Measurements from ENCODE around the gene MN1. TPM values are rescaled to one million over a fixed set of nuclear protein-coding genes. Genes with fewer than 3 reads are reported as not detected.

The MN1 gene
- total RNA-seq, 2 experiments from 2014 or later, result 0.12 TPM; not detected in 1

GRCh38 chr22:27839057-27839660 is 37.6 kb upstream of the MN1 start:
- intact Hi-C loops (cut with micrococcal nuclease), result no loop called here
- Mint-ChIP-seq H3K27ac (no peak overlapping the region), H3K4me3 (no peak overlapping the region), H3K36me3 (ENCODE audit: low read depth) (peaks cover 28% of the 10 kb centered on the region), H3K9me3 (peaks cover 13% of the 10 kb centered on the region), H3K27me3 (ENCODE audit: low read depth) (no peaks in the 10 kb centered on the region), H3K4me1 (ENCODE audit: low read depth) (no peaks in the 10 kb centered on the region)
- no peak for DNase-seq
- CTCF ChIA-PET, result interaction anchor here (0.6 kb wide), 1 partner anchor 19 kb away, joined by 3 read pairs; no protein-coding TSS in a partner anchor

GRCh38 chr22:27836181-27836580 is 34.6 kb upstream of the MN1 start:
- no peaks in the 10 kb centered on the region for H3K27me3 Mint-ChIP-seq (ENCODE audit: low read depth)
- peaks cover 14% of the 10 kb centered on the region for H3K36me3 Mint-ChIP-seq (ENCODE audit: low read depth)
- intact Hi-C loops (cut with micrococcal nuclease), result no loop called here
- H3K9me3 Mint-ChIP-seq, result peaks cover 13% of the 10 kb centered on the region
- H3K27ac Mint-ChIP-seq, result no peak overlapping the region
- CTCF ChIA-PET, result no interaction called here
- DNase-seq, result no peak
- H3K4me3 Mint-ChIP-seq, result no peak overlapping the region
- peaks cover 10% of the 10 kb centered on the region for H3K4me1 Mint-ChIP-seq (ENCODE audit: low read depth)

- DNase-seq, result no peak
- CTCF ChIA-PET, result no interaction called here
- H3K9me3 Mint-ChIP-seq, result peaks cover 13% of the 10 kb centered on the region
- intact Hi-C loops (cut with micrococcal nuclease), result no loop called here
- H3K4me1 Mint-ChIP-seq (ENCODE audit: low read depth), result peaks cover 10% of the 10 kb centered on the region
- no peak overlapping the region for H3K27ac Mint-ChIP-seq
- no peak overlapping the region for H3K4me3 Mint-ChIP-seq
- peaks cover 13% of the 10 kb centered on the region for H3K36me3 Mint-ChIP-seq (ENCODE audit: low read depth)
- no peaks in the 10 kb centered on the region for H3K27me3 Mint-ChIP-seq (ENCODE audit: low read depth)
These were observed 33.9 kb upstream of the MN1 start for GRCh38 chr22:27835446-27835845.

- no peak overlapping the region for H3K4me3 Mint-ChIP-seq
- CTCF ChIA-PET, result no interaction called here
- H3K36me3 Mint-ChIP-seq (ENCODE audit: low read depth), result peaks cover 11% of the 10 kb centered on the region
- intact Hi-C loops (cut with micrococcal nuclease), result no loop called here
- H3K9me3 Mint-ChIP-seq, result peaks cover 13% of the 10 kb centered on the region
- H3K4me1 Mint-ChIP-seq (ENCODE audit: low read depth), result peaks cover 10% of the 10 kb centered on the region
- DNase-seq, result no peak
- no peak overlapping the region for H3K27ac Mint-ChIP-seq
- no peaks in the 10 kb centered on the region for H3K27me3 Mint-ChIP-seq (ENCODE audit: low read depth)
These were observed 33.0 kb upstream of the MN1 start for GRCh38 chr22:27834364-27835185.

- Mint-ChIP-seq H3K27ac (no peak overlapping the region), H3K9me3 (peaks cover 12% of the 10 kb centered on the region), H3K27me3 (ENCODE audit: low read depth) (no peaks in the 10 kb centered on the region), H3K4me3 (no peak overlapping the region), H3K36me3 (ENCODE audit: low read depth) (peaks cover 8% of the 10 kb centered on the region), H3K4me1 (ENCODE audit: low read depth) (peaks cover 10% of the 10 kb centered on the region)
- DNase-seq, result no peak
- intact Hi-C loops (cut with micrococcal nuclease), result no loop called here
- CTCF ChIA-PET, result no interaction called here
These were observed 32.2 kb upstream of the MN1 start for GRCh38 chr22:27833803-27834202.

GRCh38 chr22:27832606-27833005 is 31.1 kb upstream of the MN1 start:
- Mint-ChIP-seq H3K9me3 (peaks cover 4% of the 10 kb centered on the region), H3K27me3 (ENCODE audit: low read depth) (no peaks in the 10 kb centered on the region), H3K4me3 (no peak overlapping the region), H3K4me1 (ENCODE audit: low read depth) (peaks cover 10% of the 10 kb centered on the region), H3K36me3 (ENCODE audit: low read depth) (peaks cover 3% of the 10 kb centered on the region), H3K27ac (no peak overlapping the region)
- no peak for DNase-seq
- CTCF ChIA-PET, result no interaction called here
- intact Hi-C loops (cut with micrococcal nuclease), result no loop called here

- peaks cover 5% of the 10 kb centered on the region for H3K36me3 Mint-ChIP-seq (ENCODE audit: low read depth)
- no peak for DNase-seq
- intact Hi-C loops (cut with micrococcal nuclease), result no loop called here
- peaks cover 10% of the 10 kb centered on the region for H3K4me1 Mint-ChIP-seq (ENCODE audit: low read depth)
- CTCF ChIA-PET, result no interaction called here
- H3K4me3 Mint-ChIP-seq, result no peak overlapping the region
- H3K27me3 Mint-ChIP-seq (ENCODE audit: low read depth), result no peaks in the 10 kb centered on the region
- H3K27ac Mint-ChIP-seq, result no peak overlapping the region
- H3K9me3 Mint-ChIP-seq, result no peaks in the 10 kb centered on the region
These were observed 28.1 kb upstream of the MN1 start for GRCh38 chr22:27829620-27830019.

- intact Hi-C loops (cut with micrococcal nuclease), result no loop called here
- H3K27me3 Mint-ChIP-seq (ENCODE audit: low read depth), result no peaks in the 10 kb centered on the region
- CTCF ChIA-PET, result interaction anchor here (0.6 to 0.7 kb wide), 2 partner anchors 233 to 1068 kb away, joined by 3 to 5 read pairs; no protein-coding TSS in a partner anchor
These were observed 26.3 kb upstream of the MN1 start for GRCh38 chr22:27827604-27828587.

GRCh38 chr22:27825174-27825573 is 23.6 kb upstream of the MN1 start:
- H3K4me3 Mint-ChIP-seq, result no peak overlapping the region
- no peak overlapping the region for H3K27ac Mint-ChIP-seq
- DNase-seq, result peak; percentile 40
- H3K27me3 Mint-ChIP-seq (ENCODE audit: low read depth), result no peaks in the 10 kb centered on the region
- intact Hi-C loops (cut with micrococcal nuclease), result no loop called here
- no peaks in the 10 kb centered on the region for H3K4me1 Mint-ChIP-seq (ENCODE audit: low read depth)
- no peaks in the 10 kb centered on the region for H3K9me3 Mint-ChIP-seq
- H3K36me3 Mint-ChIP-seq (ENCODE audit: low read depth), result peaks cover 5% of the 10 kb centered on the region
- CTCF ChIA-PET, result no interaction called here

More at GRCh38 chr22:27827604-27828587, 26.3 kb upstream of the MN1 start:
- Mint-ChIP-seq H3K9me3 (no peaks in the 10 kb centered on the region), H3K4me3 (no peak overlapping the region), H3K27ac (no peak overlapping the region), H3K36me3 (ENCODE audit: low read depth) (peaks cover 5% of the 10 kb centered on the region), H3K4me1 (ENCODE audit: low read depth) (peaks cover 10% of the 10 kb centered on the region)
- DNase-seq, result no peak

GRCh38 chr22:27823221-27823620 is 21.7 kb upstream of the MN1 start:
- no peaks in the 10 kb centered on the region for H3K4me1 Mint-ChIP-seq (ENCODE audit: low read depth)
- peaks cover 5% of the 10 kb centered on the region for H3K36me3 Mint-ChIP-seq (ENCODE audit: low read depth)
- no peak overlapping the region for H3K4me3 Mint-ChIP-seq
- intact Hi-C loops (cut with micrococcal nuclease), result no loop called here
- CTCF ChIA-PET, result no interaction called here
- H3K27me3 Mint-ChIP-seq (ENCODE audit: low read depth), result no peaks in the 10 kb centered on the region
- no peak for DNase-seq
- no peak overlapping the region for H3K27ac Mint-ChIP-seq
- no peaks in the 10 kb centered on the region for H3K9me3 Mint-ChIP-seq

- H3K4me1 Mint-ChIP-seq (ENCODE audit: low read depth), result no peaks in the 10 kb centered on the region
- peaks cover 5% of the 10 kb centered on the region for H3K36me3 Mint-ChIP-seq (ENCODE audit: low read depth)
- no peak overlapping the region for H3K4me3 Mint-ChIP-seq
- CTCF ChIA-PET, result no interaction called here
- no peaks in the 10 kb centered on the region for H3K27me3 Mint-ChIP-seq (ENCODE audit: low read depth)
- no peak overlapping the region for H3K27ac Mint-ChIP-seq
- H3K9me3 Mint-ChIP-seq, result no peaks in the 10 kb centered on the region
- DNase-seq, result no peak
- intact Hi-C loops (cut with micrococcal nuclease), result no loop called here
These were observed 19.6 kb upstream of the MN1 start for GRCh38 chr22:27820896-27821866.

Data from activated naive CD4-positive, alpha-beta T cell treated with anti-CD3 and anti-CD28 coated beads for 36 hours (primary cell).